ENCODE results near the gene RFLNA.

Gene RFLNA

DNA sequence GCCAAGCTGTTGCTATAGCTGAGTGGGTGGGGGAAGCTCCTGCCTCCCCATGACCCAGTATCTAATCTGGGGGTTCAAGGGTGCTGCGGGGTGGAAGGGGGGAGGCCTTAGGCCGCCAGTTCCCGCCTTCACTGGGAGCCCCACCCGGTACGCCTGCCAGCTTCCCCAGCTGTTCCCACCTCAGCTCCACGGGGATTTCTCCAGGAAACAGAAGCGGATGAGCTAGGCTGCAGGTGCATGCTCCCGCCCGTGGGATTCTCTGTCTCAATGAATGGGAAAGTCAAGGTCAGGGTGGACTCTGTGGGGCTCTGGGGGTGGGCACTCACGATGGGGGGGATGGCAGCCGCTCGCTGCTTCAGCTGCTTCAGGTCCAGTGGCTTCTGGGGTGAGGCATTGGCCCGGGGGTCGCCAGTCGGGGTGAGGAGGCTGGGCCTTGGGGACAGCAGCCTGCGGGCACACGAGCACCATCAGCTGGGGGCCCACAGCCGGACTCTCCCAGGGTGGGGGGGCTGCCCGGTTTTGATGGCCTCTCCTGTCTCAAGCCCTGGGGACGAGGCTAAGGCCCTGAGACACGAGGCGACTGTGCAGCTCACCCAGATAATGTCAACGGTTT, 68.6 kb downstream of the RFLNA start:
- no peak for TF ChIP-seq CTCF (IDR thresholded peaks at IDR 0.05; ENCODE audit: unreplicated experiment in 3 of 3)
- H3K9me3 Mint-ChIP-seq: no peaks in the 10 kb centered on the region
- H3K4me1 Mint-ChIP-seq: peaks cover 13% of the 10 kb centered on the region
- H3K4me3 Mint-ChIP-seq: no peak overlapping the region
- peaks cover 16% of the 10 kb centered on the region for H3K36me3 Mint-ChIP-seq (ENCODE audit: low read depth)
- H3K27ac Mint-ChIP-seq: no peak overlapping the region
- H3K27me3 Mint-ChIP-seq (ENCODE audit: low read depth): no peaks in the 10 kb centered on the region

DNA sequence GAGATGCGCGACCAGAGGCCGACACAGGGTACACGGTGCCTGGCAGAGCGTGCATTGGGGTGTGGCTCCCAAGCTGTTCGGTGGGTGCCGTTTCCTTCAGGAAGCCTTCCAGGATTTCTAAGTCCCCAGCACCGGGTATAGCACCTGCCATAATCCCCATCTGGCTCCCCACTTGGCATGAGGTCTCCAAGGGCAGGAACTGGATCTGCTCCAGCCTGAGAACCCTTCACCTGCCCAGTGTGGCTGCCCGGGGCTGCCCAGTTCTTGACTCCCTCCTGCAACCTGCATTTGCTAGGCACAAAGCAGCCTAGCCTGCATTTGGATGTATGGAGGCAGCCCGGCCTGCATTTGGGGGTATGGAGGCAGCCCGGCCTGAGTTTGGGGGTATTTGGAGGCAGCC, 69.7 kb downstream of the RFLNA start:
- peak overlapping the region in 1 of 3 experiments; percentile 51 for H3K27ac Mint-ChIP-seq
- H3K4me3 Mint-ChIP-seq: no peak overlapping the region
- no peaks in the 10 kb centered on the region for H3K9me3 Mint-ChIP-seq
- TF ChIP-seq CTCF (IDR thresholded peaks at IDR 0.05; ENCODE audit: unreplicated experiment in 3 of 3): no peak
- H3K36me3 Mint-ChIP-seq (ENCODE audit: low read depth): peaks cover 19% of the 10 kb centered on the region
- no peaks in the 10 kb centered on the region for H3K27me3 Mint-ChIP-seq (ENCODE audit: low read depth)
- H3K4me1 Mint-ChIP-seq: peaks cover 13% of the 10 kb centered on the region
